GM12892 (cell line): ENCODE results near the gene DUSP3.

Experiments used
- POLR2A ChIP-seq: IDR thresholded peaks from 2 replicates; pipeline ENCODE4 v1.6.1; 2011; ENCODE audit warnings: low read depth, low read length, control low read depth
- POLR2AphosphoS5 ChIP-seq: IDR thresholded peaks from 2 replicates; pipeline ENCODE4 v1.6.1; 2011; ENCODE audit warnings: low read depth, low read length, control low read depth
- TAF1 ChIP-seq: IDR thresholded peaks from 2 replicates; pipeline ENCODE4 v1.6.1; 2011; ENCODE audit warnings: low read depth, mild to moderate bottlenecking, control low read depth, low read length, borderline replicate concordance

GRCh38 chr17:43717913-43718312 is 60.9 kb downstream of the DUSP3 start:
- TF ChIP-seq POLR2A (no peak), POLR2AphosphoS5 (no peak), TAF1 (no peak)
